HepG2 (cell line): ENCODE measurements around the gene PRDX5. TPM values are rescaled to one million over a fixed set of nuclear protein-coding genes. Genes with fewer than 3 reads are reported as not detected.

Source experiments
- BORCS8-MEF2B ChIP-seq: sonication (generic); formaldehyde crosslinking; IDR thresholded peaks from 2 replicates; pipeline ENCODE4 v1.8.0; 2022; ENCODE audit warnings: mild to moderate bottlenecking, missing genetic modification reagents
- HCFC1 ChIP-seq: fragments of 150-350 bp; IDR thresholded peaks from 2 replicates; pipeline ENCODE4 v1.6.1; 2014; ENCODE audit warnings: low read depth, low read length
- KAT7 ChIP-seq: IDR thresholded peaks from 2 replicates; pipeline ENCODE4 v1.6.1; 2018; ENCODE audit warnings: borderline replicate concordance, missing compliant biosample characterization
- KIAA2018 ChIP-seq: sonication (generic); formaldehyde crosslinking; IDR thresholded peaks from 2 replicates; pipeline ENCODE4 v1.5.0; 2020; ENCODE audit warnings: mild to moderate bottlenecking, missing genetic modification reagents, borderline replicate concordance
- PHF21A ChIP-seq: sonication (generic); formaldehyde crosslinking; IDR thresholded peaks from 2 replicates; pipeline ENCODE4 v1.5.0; 2020; ENCODE audit warnings: mild to moderate bottlenecking, missing genetic modification reagents
- SOX5 ChIP-seq: IDR thresholded peaks from 2 replicates; pipeline ENCODE4 v1.6.1; 2016; ENCODE audit warnings: borderline replicate concordance
- SP4 ChIP-seq: sonication (generic); formaldehyde crosslinking; IDR thresholded peaks from 2 replicates; pipeline ENCODE4 v1.8.1; 2023; ENCODE audit warnings: mild to moderate bottlenecking, missing genetic modification reagents
- YEATS2 ChIP-seq: sonication (generic); formaldehyde crosslinking; IDR thresholded peaks from 2 replicates; pipeline ENCODE4 v1.4.0; 2020; ENCODE audit warnings: missing genetic modification reagents, borderline replicate concordance
- ZNF251 ChIP-seq: sonication (generic); formaldehyde crosslinking; IDR thresholded peaks from 2 replicates; pipeline ENCODE4 v1.9.0; 2021; ENCODE audit warnings: mild to moderate bottlenecking, missing genetic modification reagents
- ZNF282 ChIP-seq: fragments of 450-650 bp; IDR thresholded peaks from 2 replicates; pipeline ENCODE4 v1.6.1; 2018; ENCODE audit not compliant: partially characterized antibody
- ZNF367 ChIP-seq: sonication (generic); formaldehyde crosslinking; IDR thresholded peaks from 2 replicates; pipeline ENCODE4 v1.4.0; 2020; ENCODE audit warnings: missing genetic modification reagents, borderline replicate concordance
- ZNF572 ChIP-seq: sonication (generic); formaldehyde crosslinking; IDR thresholded peaks from 2 replicates; pipeline ENCODE4 v1.5.1; 2020; ENCODE audit warnings: mild to moderate bottlenecking, missing genetic modification reagents
- polyA plus RNA-seq, 8 experiments: library from polyadenylated mRNA; depleted of rRNA in 3 of 8; stranded (reverse) in 7 of 8; unstranded in 1 of 8; fragments of >200 nt; fragmentation: Illumina TruSeq in 4 of 8; extraction: Trizol in 4 of 8; gene quantifications; 2 replicates each; pipeline versions ENCODE4 v1.2.1 to v1.2.3, GENCODE V29; 2011 to 2016; ENCODE audit warnings: low read depth in 4 of 8, missing spikeins in 1 of 8, mixed read lengths in 1 of 8; ENCODE audit not compliant: insufficient read depth in 1 of 8
- total RNA-seq, 5 experiments: library from RNA; depleted of rRNA; stranded (reverse); fragments of >200 nt; fragmentation: Illumina TruSeq; extraction: Trizol; gene quantifications; 2 replicates each; pipeline ENCODE4 v1.2.3, GENCODE V29; 2016; ENCODE audit warnings: low read depth in 1 of 5
- TF ChIP-seq, protein P1 (sequence below): sonication (generic); formaldehyde crosslinking; IDR thresholded peaks from 2 replicates; pipeline ENCODE4 v1.5.1; 2020; ENCODE audit warnings: missing genetic modification reagents, mild to moderate bottlenecking, borderline replicate concordance

The PRDX5 gene
- total and polyA plus RNA-seq, 2 of the 13 experiments (the other 11 are each of a cell fraction or from before 2014, with no cell fraction given) = 215 to 311 TPM

DNA sequence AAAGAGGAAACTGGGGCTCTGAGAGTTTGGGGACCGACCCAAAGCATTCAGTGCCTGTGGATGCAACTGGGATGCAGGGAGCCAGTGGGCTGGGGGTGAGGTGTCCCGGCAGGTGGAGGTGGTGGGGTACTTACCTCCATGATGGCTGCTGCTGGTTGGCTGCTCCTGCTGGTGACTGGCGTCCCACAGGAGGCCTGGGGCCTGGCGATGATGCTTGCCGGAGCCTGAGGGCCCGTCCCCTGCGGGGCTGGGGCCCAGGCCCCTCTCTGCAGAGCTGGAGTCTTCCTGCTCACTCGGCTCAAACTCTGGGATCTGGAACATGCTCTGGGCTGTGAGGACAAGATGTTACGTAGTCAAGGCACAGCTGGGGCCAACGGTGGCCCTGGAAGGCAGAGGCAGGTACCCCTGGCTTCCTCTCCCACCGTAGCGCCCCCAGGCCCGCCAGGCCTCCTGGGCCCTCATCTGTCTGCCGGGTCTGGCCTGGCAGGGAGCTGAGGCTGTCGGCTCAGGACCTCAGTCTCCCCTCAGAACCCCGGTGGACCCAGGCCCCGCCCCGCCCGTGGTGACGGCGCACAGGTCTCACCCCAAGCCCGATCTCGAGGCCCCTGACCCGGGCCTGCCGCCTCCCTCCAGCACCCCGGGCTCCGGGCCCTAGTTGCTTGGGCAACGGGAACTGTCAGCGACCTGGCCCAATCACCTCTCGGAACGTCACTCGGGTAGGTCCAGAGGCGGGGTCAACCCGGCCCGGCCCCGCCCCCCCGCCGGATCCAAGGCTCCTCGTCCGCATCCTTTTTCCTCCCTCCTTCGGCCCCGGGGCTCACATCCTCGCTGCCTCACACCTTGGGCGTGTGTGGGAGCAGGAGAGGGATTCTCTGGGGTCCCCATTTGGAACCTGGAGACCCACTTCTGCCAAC lies 33.6 kb upstream of the PRDX5 start, which contains the start of gene BAD (continued):
- TF ChIP-seq KIAA2018 (no peak), BORCS8-MEF2B (CRISPR knock-in tag) (0 out of 2 replicates have a peak, but pooled peaks have one; percentile 13), SOX5 (CRISPR knock-in tag) (no peak), ZNF282 (no peak), YEATS2 (CRISPR knock-in tag) (peak; percentile 16; the same call in 1 of the 2 replicates), SP4 (CRISPR knock-in tag) (peak; percentile 55; the same call in 1 of the 2 replicates), HCFC1 (no peak), PHF21A (CRISPR knock-in tag) (no peak), ZNF572 (no peak), ZNF367 (CRISPR knock-in tag) (no peak), ZNF251 (CRISPR knock-in tag) (no peak), KAT7 (no peak)
- TF ChIP-seq, protein P1, sequence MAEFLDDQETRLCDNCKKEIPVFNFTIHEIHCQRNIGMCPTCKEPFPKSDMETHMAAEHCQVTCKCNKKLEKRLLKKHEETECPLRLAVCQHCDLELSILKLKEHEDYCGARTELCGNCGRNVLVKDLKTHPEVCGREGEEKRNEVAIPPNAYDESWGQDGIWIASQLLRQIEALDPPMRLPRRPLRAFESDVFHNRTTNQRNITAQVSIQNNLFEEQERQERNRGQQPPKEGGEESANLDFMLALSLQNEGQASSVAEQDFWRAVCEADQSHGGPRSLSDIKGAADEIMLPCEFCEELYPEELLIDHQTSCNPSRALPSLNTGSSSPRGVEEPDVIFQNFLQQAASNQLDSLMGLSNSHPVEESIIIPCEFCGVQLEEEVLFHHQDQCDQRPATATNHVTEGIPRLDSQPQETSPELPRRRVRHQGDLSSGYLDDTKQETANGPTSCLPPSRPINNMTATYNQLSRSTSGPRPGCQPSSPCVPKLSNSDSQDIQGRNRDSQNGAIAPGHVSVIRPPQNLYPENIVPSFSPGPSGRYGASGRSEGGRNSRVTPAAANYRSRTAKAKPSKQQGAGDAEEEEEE (CRISPR knock-in tag) = no peak
